Body of pancreas (tissue), 4 donors: ENCODE measurements around the gene C3orf33.

Experiments
- POLR2A ChIP-seq, 3 donors: fragments of 450-650 bp; IDR thresholded peaks; one replicate each; pipeline ENCODE4 v1.6.1; 2016; ENCODE audit warnings: antibody characterized with exemption in 3 of 3, mild to moderate bottlenecking in 2 of 3
- TF ChIP-seq, protein P1 (sequence below), 7 experiments: fragments of 450-650 bp in 4 of 7; fragments of 200-600 bp in 3 of 7; sonication (generic) in 3 of 7; IDR thresholded peaks; one replicate each; pipeline ENCODE4 v1.5.1; 2016 to 2019; ENCODE audit warnings: antibody characterized with exemption in 7 of 7

DNA sequence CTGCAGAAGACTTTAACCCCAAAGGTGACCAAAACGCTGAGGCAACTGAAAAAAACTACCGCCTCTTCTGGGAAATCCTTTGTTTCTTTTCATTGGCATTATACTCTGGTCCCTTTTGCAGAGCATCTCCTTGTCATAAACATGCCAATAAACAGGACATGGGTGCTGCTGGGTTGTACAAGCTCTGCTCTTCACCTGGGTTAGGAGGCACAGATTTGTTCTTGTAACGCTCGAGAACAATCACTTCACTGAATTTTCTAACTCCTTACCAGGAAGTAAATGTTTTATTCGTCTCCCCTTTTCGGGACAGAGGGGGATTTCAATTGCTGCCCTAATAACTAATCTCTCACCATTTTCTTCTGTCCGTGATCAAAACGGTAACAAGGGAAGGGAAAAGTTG, 62.5 kb downstream of the C3orf33 start:
- TF ChIP-seq, protein P1, sequence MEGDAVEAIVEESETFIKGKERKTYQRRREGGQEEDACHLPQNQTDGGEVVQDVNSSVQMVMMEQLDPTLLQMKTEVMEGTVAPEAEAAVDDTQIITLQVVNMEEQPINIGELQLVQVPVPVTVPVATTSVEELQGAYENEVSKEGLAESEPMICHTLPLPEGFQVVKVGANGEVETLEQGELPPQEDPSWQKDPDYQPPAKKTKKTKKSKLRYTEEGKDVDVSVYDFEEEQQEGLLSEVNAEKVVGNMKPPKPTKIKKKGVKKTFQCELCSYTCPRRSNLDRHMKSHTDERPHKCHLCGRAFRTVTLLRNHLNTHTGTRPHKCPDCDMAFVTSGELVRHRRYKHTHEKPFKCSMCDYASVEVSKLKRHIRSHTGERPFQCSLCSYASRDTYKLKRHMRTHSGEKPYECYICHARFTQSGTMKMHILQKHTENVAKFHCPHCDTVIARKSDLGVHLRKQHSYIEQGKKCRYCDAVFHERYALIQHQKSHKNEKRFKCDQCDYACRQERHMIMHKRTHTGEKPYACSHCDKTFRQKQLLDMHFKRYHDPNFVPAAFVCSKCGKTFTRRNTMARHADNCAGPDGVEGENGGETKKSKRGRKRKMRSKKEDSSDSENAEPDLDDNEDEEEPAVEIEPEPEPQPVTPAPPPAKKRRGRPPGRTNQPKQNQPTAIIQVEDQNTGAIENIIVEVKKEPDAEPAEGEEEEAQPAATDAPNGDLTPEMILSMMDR (IDR thresholded peaks at IDR 0.05), result no peak
- TF ChIP-seq POLR2A (IDR thresholded peaks at IDR 0.05), result no peak
